Measurements from ENCODE around the gene MAGI2. TPM values are rescaled to one million over a fixed set of nuclear protein-coding genes. Genes with fewer than 3 reads are reported as not detected.
A peak's percentile ranks its signal among the peaks of the same experiment; 100 is the strongest.

Gene MAGI2
- total RNA-seq, 1 donor from 2014 or later: 11.4 TPM

DNA sequence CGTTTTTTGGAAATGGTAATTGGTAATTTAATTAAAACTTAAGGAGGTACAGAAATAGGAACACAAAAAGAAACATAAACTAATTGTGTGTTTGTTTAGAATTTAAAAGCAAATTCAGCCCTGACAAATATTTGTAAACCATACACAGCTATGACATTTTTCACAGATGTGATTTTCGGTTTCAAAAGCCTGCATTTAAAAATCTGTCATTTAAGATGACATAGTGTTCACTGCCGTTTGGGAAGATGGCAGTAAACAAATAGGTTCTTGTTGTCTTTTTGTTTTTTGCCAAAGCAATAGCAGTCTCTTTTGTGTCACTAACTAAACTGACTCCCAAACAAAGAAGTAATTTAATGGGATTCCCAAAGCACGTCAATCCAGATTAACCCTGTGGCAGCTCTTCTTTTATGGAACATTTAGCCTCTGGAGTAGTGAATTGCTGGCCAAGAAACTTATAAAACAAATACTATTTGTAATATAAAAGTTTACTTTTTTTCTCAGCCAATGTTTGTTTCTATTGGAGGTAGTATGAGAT is 957.3 kb downstream of the MAGI2 start:
- no peak overlapping the region for H3K4me3 Mint-ChIP-seq (ENCODE audit: low read depth)
- H3K27me3 Mint-ChIP-seq: no peaks in the 10 kb centered on the region
- H3K27ac Mint-ChIP-seq: no peak overlapping the region
- TF ChIP-seq CTCF (IDR thresholded peaks at IDR 0.05; ENCODE audit: unreplicated experiment): no peak
- peaks cover 6% of the 10 kb centered on the region for H3K9me3 Mint-ChIP-seq (ENCODE audit: low read depth)
- no peak for DNase-seq (ENCODE audit: low spot score, unreplicated experiment)
- no peaks in the 10 kb centered on the region for H3K4me1 Mint-ChIP-seq (ENCODE audit: low read depth)
- H3K36me3 Mint-ChIP-seq (ENCODE audit: insufficient read depth): no peaks in the 10 kb centered on the region

DNA sequence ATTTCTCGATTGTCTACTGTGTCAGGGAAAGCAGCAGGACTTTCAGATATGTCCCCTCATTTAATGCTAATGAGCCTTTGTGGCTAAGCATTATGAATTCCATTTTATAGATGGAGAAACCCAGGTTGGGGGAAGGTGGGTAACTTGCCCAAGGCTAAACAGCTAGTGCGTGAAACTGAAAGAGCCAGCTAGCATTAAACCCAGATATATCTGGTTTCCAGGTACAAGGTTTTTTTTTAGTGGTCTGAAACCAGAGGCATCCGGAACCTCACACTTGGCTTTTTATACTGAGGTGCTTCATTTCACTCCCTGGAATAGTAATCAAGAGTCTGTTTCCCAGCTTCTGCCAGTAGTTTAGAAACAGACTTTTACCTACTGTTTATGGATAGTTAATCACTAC is 960.1 kb downstream of the MAGI2 start:
- H3K9me3 Mint-ChIP-seq (ENCODE audit: low read depth): peaks cover 2% of the 10 kb centered on the region
- H3K27me3 Mint-ChIP-seq: no peaks in the 10 kb centered on the region
- peaks cover 8% of the 10 kb centered on the region for H3K4me1 Mint-ChIP-seq (ENCODE audit: low read depth)
- no peaks in the 10 kb centered on the region for H3K36me3 Mint-ChIP-seq (ENCODE audit: insufficient read depth)
- DNase-seq (ENCODE audit: low spot score, unreplicated experiment): no peak
- H3K27ac Mint-ChIP-seq: no peak overlapping the region
- H3K4me3 Mint-ChIP-seq (ENCODE audit: low read depth): no peak overlapping the region
- TF ChIP-seq CTCF (IDR thresholded peaks at IDR 0.05; ENCODE audit: unreplicated experiment): no peak

GRCh38 chr7:78492146-78492545 is 961.3 kb downstream of the MAGI2 start:
- H3K9me3 Mint-ChIP-seq (ENCODE audit: low read depth): no peaks in the 10 kb centered on the region
- H3K4me1 Mint-ChIP-seq (ENCODE audit: low read depth): peaks cover 15% of the 10 kb centered on the region
- no peak for TF ChIP-seq CTCF (IDR thresholded peaks at IDR 0.05; ENCODE audit: unreplicated experiment)
- H3K27me3 Mint-ChIP-seq: no peaks in the 10 kb centered on the region
- H3K27ac Mint-ChIP-seq: no peak overlapping the region
- H3K4me3 Mint-ChIP-seq (ENCODE audit: low read depth): no peak overlapping the region
- no peak for DNase-seq (ENCODE audit: low spot score, unreplicated experiment)
- no peaks in the 10 kb centered on the region for H3K36me3 Mint-ChIP-seq (ENCODE audit: insufficient read depth)

DNA sequence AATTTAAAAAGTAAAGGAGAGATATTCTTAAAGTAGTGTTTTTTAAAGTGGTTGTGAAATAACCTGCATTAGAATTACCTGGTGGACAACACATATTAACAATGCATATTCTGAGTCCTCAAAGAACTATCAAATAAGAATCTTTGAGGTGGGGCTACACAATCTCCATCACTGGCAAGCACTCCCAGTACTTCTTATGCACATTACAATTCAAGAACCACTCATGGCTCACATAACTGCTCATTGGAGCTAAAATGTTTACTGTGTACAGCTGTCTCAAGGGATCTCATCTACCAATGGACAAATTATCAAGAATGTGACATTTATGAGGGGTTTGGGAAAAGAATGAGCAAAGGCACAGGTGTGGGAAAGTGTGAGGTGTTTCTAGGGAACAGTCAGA is 962.9 kb downstream of the MAGI2 start:
- no peak for TF ChIP-seq CTCF (IDR thresholded peaks at IDR 0.05; ENCODE audit: unreplicated experiment)
- Mint-ChIP-seq H3K4me1 (ENCODE audit: low read depth) (peaks cover 20% of the 10 kb centered on the region), H3K9me3 (ENCODE audit: low read depth) (no peaks in the 10 kb centered on the region), H3K36me3 (ENCODE audit: insufficient read depth) (peaks cover 2% of the 10 kb centered on the region), H3K27ac (no peak overlapping the region), H3K27me3 (no peaks in the 10 kb centered on the region), H3K4me3 (ENCODE audit: low read depth) (no peak overlapping the region)
- no peak for DNase-seq (ENCODE audit: low spot score, unreplicated experiment)

- Mint-ChIP-seq H3K36me3 (ENCODE audit: insufficient read depth) (peaks cover 2% of the 10 kb centered on the region), H3K9me3 (ENCODE audit: low read depth) (no peaks in the 10 kb centered on the region), H3K4me3 (ENCODE audit: low read depth) (no peak overlapping the region), H3K27me3 (no peaks in the 10 kb centered on the region), H3K4me1 (ENCODE audit: low read depth) (peaks cover 20% of the 10 kb centered on the region), H3K27ac (peak overlapping the region; percentile 73)
- no peak for DNase-seq (ENCODE audit: low spot score, unreplicated experiment)
- no peak for TF ChIP-seq CTCF (IDR thresholded peaks at IDR 0.05; ENCODE audit: unreplicated experiment)
Measured at GRCh38 chr7:78489476-78490240, 963.8 kb downstream of the MAGI2 start.
